ENCODE measurements around the gene LDLRAD3.

LDLRAD3 gene

GRCh38 chr11:36266767-36267166 is 322.9 kb downstream of the LDLRAD3 start:
- ATAC-seq = no peak
- no peak for TF ChIP-seq GLIS3 (CRISPR knock-in tag; IDR thresholded peaks at IDR 0.05)
- TF ChIP-seq ZNF565 (CRISPR knock-in tag; conservative IDR thresholded peaks at IDR 0.05; ENCODE audit: low read depth) = no peak
- no peak for TF ChIP-seq ZNF70 (CRISPR knock-in tag; IDR thresholded peaks at IDR 0.05)
- no peak for TF ChIP-seq ARNTL (CRISPR knock-in tag; IDR thresholded peaks at IDR 0.05; ENCODE audit: borderline replicate concordance, low read depth)
- no peak for TF ChIP-seq SNAI2 (CRISPR knock-in tag; IDR thresholded peaks at IDR 0.05)
- TF ChIP-seq POU6F1 (CRISPR knock-in tag; IDR thresholded peaks at IDR 0.05; ENCODE audit: borderline replicate concordance, low read depth) = no peak
- TF ChIP-seq ZFP3 (CRISPR knock-in tag; IDR thresholded peaks at IDR 0.05) = no peak
- no peak for TF ChIP-seq ZFP30 (CRISPR knock-in tag; IDR thresholded peaks at IDR 0.05)
- TF ChIP-seq RARB (CRISPR knock-in tag; IDR thresholded peaks at IDR 0.05) = no peak
- no peak for TF ChIP-seq ESRRG (CRISPR knock-in tag; IDR thresholded peaks at IDR 0.05)
- no peak for TF ChIP-seq OSR1 (CRISPR knock-in tag; IDR thresholded peaks at IDR 0.05)
- TF ChIP-seq, protein P1, sequence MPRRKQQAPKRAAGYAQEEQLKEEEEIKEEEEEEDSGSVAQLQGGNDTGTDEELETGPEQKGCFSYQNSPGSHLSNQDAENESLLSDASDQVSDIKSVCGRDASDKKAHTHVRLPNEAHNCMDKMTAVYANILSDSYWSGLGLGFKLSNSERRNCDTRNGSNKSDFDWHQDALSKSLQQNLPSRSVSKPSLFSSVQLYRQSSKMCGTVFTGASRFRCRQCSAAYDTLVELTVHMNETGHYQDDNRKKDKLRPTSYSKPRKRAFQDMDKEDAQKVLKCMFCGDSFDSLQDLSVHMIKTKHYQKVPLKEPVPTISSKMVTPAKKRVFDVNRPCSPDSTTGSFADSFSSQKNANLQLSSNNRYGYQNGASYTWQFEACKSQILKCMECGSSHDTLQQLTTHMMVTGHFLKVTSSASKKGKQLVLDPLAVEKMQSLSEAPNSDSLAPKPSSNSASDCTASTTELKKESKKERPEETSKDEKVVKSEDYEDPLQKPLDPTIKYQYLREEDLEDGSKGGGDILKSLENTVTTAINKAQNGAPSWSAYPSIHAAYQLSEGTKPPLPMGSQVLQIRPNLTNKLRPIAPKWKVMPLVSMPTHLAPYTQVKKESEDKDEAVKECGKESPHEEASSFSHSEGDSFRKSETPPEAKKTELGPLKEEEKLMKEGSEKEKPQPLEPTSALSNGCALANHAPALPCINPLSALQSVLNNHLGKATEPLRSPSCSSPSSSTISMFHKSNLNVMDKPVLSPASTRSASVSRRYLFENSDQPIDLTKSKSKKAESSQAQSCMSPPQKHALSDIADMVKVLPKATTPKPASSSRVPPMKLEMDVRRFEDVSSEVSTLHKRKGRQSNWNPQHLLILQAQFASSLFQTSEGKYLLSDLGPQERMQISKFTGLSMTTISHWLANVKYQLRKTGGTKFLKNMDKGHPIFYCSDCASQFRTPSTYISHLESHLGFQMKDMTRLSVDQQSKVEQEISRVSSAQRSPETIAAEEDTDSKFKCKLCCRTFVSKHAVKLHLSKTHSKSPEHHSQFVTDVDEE (CRISPR knock-in tag; IDR thresholded peaks at IDR 0.05) = no peak
- no peak for TF ChIP-seq BACH2 (CRISPR knock-in tag; IDR thresholded peaks at IDR 0.05; ENCODE audit: borderline replicate concordance)
- no peak for TF ChIP-seq PATZ1 (CRISPR knock-in tag; IDR thresholded peaks at IDR 0.05; ENCODE audit: borderline replicate concordance)
- no peak for TF ChIP-seq ZNF8 (CRISPR knock-in tag; IDR thresholded peaks at IDR 0.05)
- no peak for TF ChIP-seq ZC3H10 (CRISPR knock-in tag; IDR thresholded peaks at IDR 0.05)

- TF ChIP-seq ZFP3 (CRISPR knock-in tag; IDR thresholded peaks at IDR 0.05) (no peak), ZC3H10 (CRISPR knock-in tag; IDR thresholded peaks at IDR 0.05) (no peak), ZNF8 (CRISPR knock-in tag; IDR thresholded peaks at IDR 0.05) (no peak), SNAI2 (CRISPR knock-in tag; IDR thresholded peaks at IDR 0.05) (no peak), ZNF565 (CRISPR knock-in tag; conservative IDR thresholded peaks at IDR 0.05; ENCODE audit: low read depth) (no peak), ZFP30 (CRISPR knock-in tag; IDR thresholded peaks at IDR 0.05) (no peak), CSDC2 (CRISPR knock-in tag; IDR thresholded peaks at IDR 0.05) (no peak), TCF4 (CRISPR knock-in tag; IDR thresholded peaks at IDR 0.05; ENCODE audit: borderline replicate concordance) (no peak)
- ATAC-seq = no peak
Observed at GRCh38 chr11:36268337-36268985, 324.6 kb downstream of the LDLRAD3 start.

- no peak for ATAC-seq
- no peak for TF ChIP-seq ZNF565 (CRISPR knock-in tag; conservative IDR thresholded peaks at IDR 0.05; ENCODE audit: low read depth)
- no peak for TF ChIP-seq RARB (CRISPR knock-in tag; IDR thresholded peaks at IDR 0.05)
- TF ChIP-seq TCF4 (CRISPR knock-in tag; IDR thresholded peaks at IDR 0.05; ENCODE audit: borderline replicate concordance) = no peak
- TF ChIP-seq, protein P1 (CRISPR knock-in tag; IDR thresholded peaks at IDR 0.05) = no peak
- TF ChIP-seq SNAI2 (CRISPR knock-in tag; IDR thresholded peaks at IDR 0.05) = no peak
- TF ChIP-seq PPARA (CRISPR knock-in tag; IDR thresholded peaks at IDR 0.05; ENCODE audit: borderline replicate concordance) = no peak
- no peak for TF ChIP-seq ZC3H10 (CRISPR knock-in tag; IDR thresholded peaks at IDR 0.05)
- no peak for TF ChIP-seq CSRNP3 (CRISPR knock-in tag; IDR thresholded peaks at IDR 0.05)
- TF ChIP-seq CREB5 (CRISPR knock-in tag; IDR thresholded peaks at IDR 0.05; ENCODE audit: low read depth) = no peak
Observed at GRCh38 chr11:36270701-36271100, 326.8 kb downstream of the LDLRAD3 start.

All from SK-N-SH treated with all-trans-retinoic acid at 6 μM for 48 hours (cell line).